BLaER1 (cell line): ENCODE data around the gene MED31.
"Not testable (repeated sequence)": the region's sequence is repeated elsewhere in the genome, so short reads cannot be mapped to it uniquely, and the experiment has no call there.

Experiments used
- H3K27ac ChIP-seq: shearing (Covaris generic); formaldehyde crosslinking; 2 replicates; pipeline ENCODE4 v1.8.1; 2022
- H3K27me3 ChIP-seq: shearing (Covaris generic); formaldehyde crosslinking; 2 replicates; pipeline ENCODE4 v1.8.1; 2022
- H3K36me3 ChIP-seq: shearing (Covaris generic); formaldehyde crosslinking; 2 replicates; pipeline ENCODE4 v1.8.1; 2022
- H3K4me1 ChIP-seq: shearing (Covaris generic); formaldehyde crosslinking; 2 replicates; pipeline ENCODE4 v1.8.1; 2022
- H3K4me2 ChIP-seq: shearing (Covaris generic); formaldehyde crosslinking; 2 replicates; pipeline ENCODE4 v1.8.1; 2022
- H3K4me3 ChIP-seq: shearing (Covaris generic); formaldehyde crosslinking; 2 replicates; pipeline ENCODE4 v1.8.1; 2022
- H3K9ac ChIP-seq: shearing (Covaris generic); formaldehyde crosslinking; 2 replicates; pipeline ENCODE4 v1.8.1; 2022
- H3K9me3 ChIP-seq: shearing (Covaris generic); formaldehyde crosslinking; 2 replicates; pipeline ENCODE4 v1.8.1; 2022
- H4K20me1 ChIP-seq: shearing (Covaris generic); formaldehyde crosslinking; 2 replicates; pipeline ENCODE4 v1.8.1; 2022
- Cebpa-rat ChIP-seq: shearing (Covaris generic); IDR thresholded peaks from 2 replicates; pipeline ENCODE4 v1.8.1; 2022

The MED31 gene

GRCh38 chr17:6651354-6651918 is at the start of gene MED31, which contains the start of gene C17orf100:
Gene MED31 (minus strand): TSS chr17:6651605. CDS start chr17:6651528, 77 bp downstream.
Gene C17orf100 (plus strand): TSS chr17:6651762. CDS start chr17:6651914, 152 bp downstream.
- no peak for TF ChIP-seq Cebpa-rat
- Histone ChIP-seq H3K4me3 (peak within 1 kb of the TSS; percentile 79), H3K27ac (peak within 1 kb of the TSS; percentile 62), H3K36me3 (peaks cover 20% of the 10 kb centered on the region), H3K9me3 (no peaks in the 10 kb centered on the region), H4K20me1 (peaks cover 60% of the 10 kb centered on the region), H3K27me3 (peaks cover 43% of the 10 kb centered on the region), H3K4me2 (peak within 1 kb of the TSS; percentile 94), H3K9ac (peak within 1 kb of the TSS; percentile 76), H3K4me1 (peaks cover 50% of the 10 kb centered on the region)

GRCh38 chr17:6700948-6701307 is 49.5 kb upstream of the MED31 start:
- H3K9me3 ChIP-seq = no peaks in the 10 kb centered on the region
- no peak overlapping the region for H3K4me2 ChIP-seq
- 0 out of 2 replicates have a peak, but pooled peaks cover 6% of the 10 kb centered on the region for H3K4me1 ChIP-seq
- H3K36me3 ChIP-seq = no peaks in the 10 kb centered on the region
- H3K27ac ChIP-seq = no peak overlapping the region
- TF ChIP-seq Cebpa-rat = no peak
- no peak overlapping the region for H3K4me3 ChIP-seq
- H3K9ac ChIP-seq = no peak overlapping the region
- no peaks in the 10 kb centered on the region for H4K20me1 ChIP-seq
- no peaks in the 10 kb centered on the region for H3K27me3 ChIP-seq

DNA sequence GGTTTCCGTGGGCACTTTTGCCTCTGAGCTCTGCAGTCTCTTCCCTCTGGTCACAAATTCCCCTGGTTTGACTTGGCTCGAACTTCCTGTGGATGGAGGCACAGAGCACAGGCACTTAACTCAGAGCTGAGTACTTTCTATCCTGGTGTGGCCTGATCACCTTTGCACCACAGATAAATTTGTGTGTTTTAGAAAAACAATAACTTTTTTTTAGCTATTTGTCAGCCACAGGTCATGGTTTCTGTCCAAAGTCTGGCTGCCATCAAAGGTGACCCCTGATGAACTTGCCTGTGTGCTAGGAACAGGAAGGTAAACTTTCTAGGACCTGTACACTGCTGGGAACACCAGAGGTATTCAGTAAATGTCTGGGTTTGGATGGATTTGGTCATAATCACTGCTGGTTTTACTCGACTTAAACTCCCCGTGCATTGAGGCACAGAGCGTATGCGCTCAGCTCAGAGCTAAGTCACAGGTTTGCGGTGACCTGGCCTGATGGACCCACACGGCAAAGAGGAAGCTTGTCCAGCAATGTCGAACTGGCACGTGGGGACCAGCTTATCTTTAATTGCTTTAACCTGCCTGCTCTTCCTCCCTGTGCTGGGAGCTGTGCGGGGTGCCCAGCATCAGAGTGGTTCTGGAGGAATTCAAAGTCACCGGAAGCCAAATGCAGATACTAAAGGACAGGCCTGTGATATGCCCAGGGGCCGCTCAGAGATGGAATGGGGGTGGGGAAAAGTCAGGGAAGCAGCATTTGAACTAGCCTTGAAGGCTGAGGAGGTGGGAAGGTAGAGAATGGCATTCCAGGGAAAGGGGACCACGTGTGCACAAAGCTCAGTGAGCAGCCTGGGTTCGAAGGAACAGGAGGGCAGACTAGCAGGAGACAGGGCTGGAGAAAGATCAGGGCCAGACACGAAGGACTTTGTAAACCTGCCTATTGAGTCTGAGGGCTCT is 48.9 kb upstream of the MED31 start:
- Histone ChIP-seq H3K4me3 (no peak overlapping the region), H3K9ac (no peak overlapping the region)
- no peak for TF ChIP-seq Cebpa-rat

DNA sequence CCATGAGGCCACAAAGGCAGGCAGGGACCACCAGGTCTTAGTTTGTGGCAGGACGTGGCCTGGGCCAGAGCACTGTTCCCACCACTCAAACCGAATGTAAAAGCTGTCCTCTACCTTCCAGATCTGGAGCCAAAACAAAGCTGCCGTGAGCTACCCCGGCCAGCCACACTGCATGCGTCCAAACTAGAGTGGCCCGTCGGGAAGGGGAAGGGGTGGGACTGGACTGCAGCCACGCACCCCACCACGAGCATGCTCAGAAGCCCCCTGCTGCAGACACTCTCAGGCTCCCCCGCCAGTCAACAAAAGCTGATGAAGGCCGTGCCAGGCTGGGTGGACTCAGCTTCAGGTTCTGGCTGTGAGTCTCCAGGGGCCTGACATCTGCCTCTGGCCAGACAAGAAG is 46.6 kb upstream of the MED31 start:
- Histone ChIP-seq H3K9ac (no peak overlapping the region), H3K9me3 (no peaks in the 10 kb centered on the region), H4K20me1 (no peaks in the 10 kb centered on the region), H3K4me3 (no peak overlapping the region), H3K36me3 (no peaks in the 10 kb centered on the region), H3K4me1 (0 out of 2 replicates have a peak, but pooled peaks cover 6% of the 10 kb centered on the region), H3K27me3 (no peaks in the 10 kb centered on the region), H3K4me2 (no peak overlapping the region), H3K27ac (no peak overlapping the region)
- no peak for TF ChIP-seq Cebpa-rat

More for the DNA sequence above, 48.9 kb upstream of the MED31 start:
- Histone ChIP-seq H3K27ac (no peak overlapping the region), H3K4me2 (no peak overlapping the region), H3K27me3 (no peaks in the 10 kb centered on the region), H4K20me1 (no peaks in the 10 kb centered on the region), H3K36me3 (no peaks in the 10 kb centered on the region), H3K9me3 (no peaks in the 10 kb centered on the region), H3K4me1 (0 out of 2 replicates have a peak, but pooled peaks cover 6% of the 10 kb centered on the region)

DNA sequence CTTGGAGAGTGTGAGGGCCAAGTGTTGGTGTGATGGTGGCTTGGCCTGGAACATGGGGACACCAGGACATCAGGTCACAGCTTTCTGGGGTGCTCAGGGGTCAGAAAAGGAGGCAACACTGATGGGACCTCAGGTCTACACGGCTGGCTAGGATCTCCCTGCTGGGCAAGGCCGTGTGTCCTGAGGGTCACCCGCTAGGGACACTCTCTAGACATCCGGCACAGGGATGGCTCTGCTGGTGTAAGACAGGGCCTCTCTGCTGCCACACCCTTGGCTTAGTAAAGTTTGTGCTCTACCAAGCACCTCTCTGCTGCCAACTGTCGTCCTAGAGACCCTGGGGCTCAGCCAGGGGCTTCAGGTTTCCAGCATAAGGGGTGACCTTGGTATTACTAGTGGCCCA is 45.5 kb upstream of the MED31 start:
- no peak overlapping the region for H3K4me3 ChIP-seq
- no peak overlapping the region for H3K27ac ChIP-seq
- H3K4me2 ChIP-seq = no peak overlapping the region
- H3K4me1 ChIP-seq = 0 out of 2 replicates have a peak, but pooled peaks cover 2% of the 10 kb centered on the region
- H3K27me3 ChIP-seq = no peaks in the 10 kb centered on the region
- H3K9ac ChIP-seq = no peak overlapping the region
- H3K9me3 ChIP-seq = no peaks in the 10 kb centered on the region
- no peaks in the 10 kb centered on the region for H3K36me3 ChIP-seq
- no peaks in the 10 kb centered on the region for H4K20me1 ChIP-seq
- TF ChIP-seq Cebpa-rat = no peak

- Histone ChIP-seq H3K4me3 (no peak overlapping the region), H3K4me2 (no peak overlapping the region), H3K9me3 (no peaks in the 10 kb centered on the region), H3K9ac (no peak overlapping the region), H3K4me1 (no peaks in the 10 kb centered on the region), H3K27me3 (no peaks in the 10 kb centered on the region), H3K36me3 (no peaks in the 10 kb centered on the region), H4K20me1 (no peaks in the 10 kb centered on the region), H3K27ac (no peak overlapping the region)
- no peak for TF ChIP-seq Cebpa-rat
Observed at GRCh38 chr17:6695565-6695964, 44.2 kb upstream of the MED31 start.

DNA sequence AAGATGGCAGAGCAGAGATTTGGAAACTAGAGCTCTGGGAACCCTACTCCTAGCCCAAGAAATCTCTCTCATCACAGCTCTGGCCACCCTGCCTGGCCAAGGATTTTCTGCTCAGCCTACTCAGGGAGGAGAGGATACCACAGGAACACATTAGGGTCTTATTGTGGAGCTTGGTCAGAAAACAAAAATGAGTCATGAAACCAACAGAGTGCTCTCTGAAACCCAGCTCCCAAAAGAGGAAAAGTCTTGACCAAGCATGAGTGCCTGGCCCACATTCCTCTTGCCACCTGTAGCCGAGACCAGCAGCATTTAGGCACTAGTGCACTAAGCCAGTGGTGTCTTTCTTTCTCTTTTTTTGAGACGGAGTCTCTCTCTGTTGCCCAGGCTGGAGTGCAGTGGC is 43.6 kb upstream of the MED31 start:
- no peaks in the 10 kb centered on the region for H3K9me3 ChIP-seq
- no peak overlapping the region for H3K4me2 ChIP-seq
- H3K4me3 ChIP-seq = no peak overlapping the region
- H3K4me1 ChIP-seq = no peaks in the 10 kb centered on the region
- H4K20me1 ChIP-seq = no peaks in the 10 kb centered on the region
- no peak for TF ChIP-seq Cebpa-rat
- no peaks in the 10 kb centered on the region for H3K36me3 ChIP-seq
- no peaks in the 10 kb centered on the region for H3K27me3 ChIP-seq
- H3K9ac ChIP-seq = no peak overlapping the region
- H3K27ac ChIP-seq = no peak overlapping the region

GRCh38 chr17:6691958-6692357 is 40.6 kb upstream of the MED31 start:
- H3K4me3 ChIP-seq, H3K4me1 ChIP-seq, H3K27ac ChIP-seq, H3K9me3 ChIP-seq, H4K20me1 ChIP-seq, H3K27me3 ChIP-seq, H3K9ac ChIP-seq, H3K4me2 ChIP-seq, H3K36me3 ChIP-seq: not testable (repeated sequence)

DNA sequence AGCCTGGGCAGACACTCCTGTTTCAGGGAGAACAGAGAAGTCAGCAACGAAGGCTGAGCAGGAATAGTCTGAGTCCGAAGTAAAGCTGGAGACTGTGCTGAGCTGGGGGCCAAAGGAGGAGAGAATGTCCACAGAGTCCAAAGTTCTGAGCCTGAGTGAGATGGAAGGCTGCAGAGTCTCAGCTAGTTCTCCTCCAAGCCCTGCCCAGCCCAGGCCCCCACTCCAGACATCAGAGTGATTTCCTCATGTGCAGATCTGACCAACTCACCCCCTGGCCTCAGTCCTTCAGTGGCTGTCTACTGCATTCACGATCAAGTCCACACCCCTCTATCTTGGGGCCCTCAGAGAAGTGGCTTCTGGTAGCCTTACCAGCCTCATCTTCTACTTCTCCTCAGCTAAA is 40.1 kb upstream of the MED31 start:
- Histone ChIP-seq H3K36me3 (no peaks in the 10 kb centered on the region), H3K4me2 (no peak overlapping the region), H3K9ac (no peak overlapping the region), H3K27me3 (no peaks in the 10 kb centered on the region), H4K20me1 (no peaks in the 10 kb centered on the region), H3K4me3 (no peak overlapping the region), H3K9me3 (no peaks in the 10 kb centered on the region), H3K4me1 (no peaks in the 10 kb centered on the region), H3K27ac (no peak overlapping the region)
- no peak for TF ChIP-seq Cebpa-rat

DNA sequence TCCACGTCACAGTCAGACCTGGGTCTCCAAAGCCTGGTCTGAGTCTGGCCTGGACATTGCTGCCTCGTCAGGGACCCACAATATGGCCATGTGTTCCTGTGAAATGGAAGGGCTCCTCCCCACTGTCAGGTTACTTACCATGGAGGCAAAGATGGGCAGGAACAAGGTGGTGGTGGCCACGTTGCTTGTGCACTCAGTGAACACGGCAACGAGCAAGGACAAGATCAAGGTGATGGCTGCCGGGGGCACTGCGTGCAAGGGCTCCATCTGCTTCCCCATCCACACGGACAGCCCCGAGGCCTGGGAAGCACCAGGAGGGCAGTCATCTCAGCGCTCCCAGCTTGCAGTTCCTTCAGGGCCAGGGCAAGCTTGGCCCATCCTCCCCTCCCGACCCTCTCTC is 39.2 kb upstream of the MED31 start:
- Histone ChIP-seq H3K4me2 (no peak overlapping the region), H3K36me3 (no peaks in the 10 kb centered on the region), H3K4me1 (no peaks in the 10 kb centered on the region), H3K4me3 (no peak overlapping the region), H4K20me1 (no peaks in the 10 kb centered on the region), H3K27ac (no peak overlapping the region), H3K9ac (no peak overlapping the region), H3K9me3 (no peaks in the 10 kb centered on the region), H3K27me3 (no peaks in the 10 kb centered on the region)
- TF ChIP-seq Cebpa-rat = no peak
